VCaP (cell line): ENCODE measurements around the gene AHCYL2.

Source experiments
- H3K27ac ChIP-seq: fragments of 450-650 bp; 2 replicates; pipeline ENCODE4 v1.5.1; 2017
- TF ChIP-seq, protein P1 (sequence below): fragments of 450-650 bp; conservative IDR thresholded peaks from 2 replicates; pipeline ENCODE4 v1.5.1; 2017; ENCODE audit warnings: mild to moderate bottlenecking, moderate library complexity

AHCYL2 gene

DNA sequence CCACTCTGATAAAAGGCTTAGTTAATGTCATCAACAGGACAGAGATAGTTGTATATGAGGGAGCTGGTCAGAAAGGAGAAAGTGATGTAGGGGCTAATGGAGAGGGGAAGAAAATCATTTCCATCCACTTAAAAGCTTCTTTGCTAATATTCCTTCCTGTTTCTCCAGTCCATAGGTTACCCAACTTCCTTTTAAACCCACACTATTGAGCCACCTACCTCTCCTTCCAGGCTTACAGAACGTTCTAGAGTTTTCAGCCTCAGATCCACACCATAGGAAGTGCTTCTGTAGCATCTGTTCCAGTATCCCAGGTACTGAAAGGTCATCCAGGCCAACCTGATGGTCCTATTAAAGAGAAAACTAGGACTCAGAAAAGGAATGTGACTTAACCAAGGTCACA, 237.6 kb downstream of the AHCYL2 start:
- H3K27ac ChIP-seq: no peak overlapping the region
- TF ChIP-seq, protein P1, sequence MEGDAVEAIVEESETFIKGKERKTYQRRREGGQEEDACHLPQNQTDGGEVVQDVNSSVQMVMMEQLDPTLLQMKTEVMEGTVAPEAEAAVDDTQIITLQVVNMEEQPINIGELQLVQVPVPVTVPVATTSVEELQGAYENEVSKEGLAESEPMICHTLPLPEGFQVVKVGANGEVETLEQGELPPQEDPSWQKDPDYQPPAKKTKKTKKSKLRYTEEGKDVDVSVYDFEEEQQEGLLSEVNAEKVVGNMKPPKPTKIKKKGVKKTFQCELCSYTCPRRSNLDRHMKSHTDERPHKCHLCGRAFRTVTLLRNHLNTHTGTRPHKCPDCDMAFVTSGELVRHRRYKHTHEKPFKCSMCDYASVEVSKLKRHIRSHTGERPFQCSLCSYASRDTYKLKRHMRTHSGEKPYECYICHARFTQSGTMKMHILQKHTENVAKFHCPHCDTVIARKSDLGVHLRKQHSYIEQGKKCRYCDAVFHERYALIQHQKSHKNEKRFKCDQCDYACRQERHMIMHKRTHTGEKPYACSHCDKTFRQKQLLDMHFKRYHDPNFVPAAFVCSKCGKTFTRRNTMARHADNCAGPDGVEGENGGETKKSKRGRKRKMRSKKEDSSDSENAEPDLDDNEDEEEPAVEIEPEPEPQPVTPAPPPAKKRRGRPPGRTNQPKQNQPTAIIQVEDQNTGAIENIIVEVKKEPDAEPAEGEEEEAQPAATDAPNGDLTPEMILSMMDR: no peak

DNA sequence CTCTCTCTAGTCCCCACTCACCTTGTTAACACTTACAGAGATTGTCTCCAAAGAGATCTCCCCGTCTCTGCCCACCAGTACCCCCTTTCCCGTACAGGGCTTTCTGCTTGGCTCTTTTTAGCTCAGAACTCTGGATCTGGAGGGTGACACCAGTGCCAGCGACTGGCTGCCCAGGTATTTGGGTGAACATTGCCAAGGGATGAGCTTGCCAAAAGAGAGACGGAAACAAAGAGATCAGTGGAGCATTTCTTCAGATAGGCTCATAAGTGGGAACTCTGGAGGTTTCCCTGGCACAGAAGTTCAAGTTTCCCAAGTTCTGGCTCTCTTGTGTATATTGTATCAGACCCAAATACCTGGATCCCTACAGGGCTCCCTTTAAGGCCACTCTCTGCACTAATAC, 239.4 kb downstream of the AHCYL2 start:
- TF ChIP-seq, protein P1: no peak
- H3K27ac ChIP-seq: no peak overlapping the region

DNA sequence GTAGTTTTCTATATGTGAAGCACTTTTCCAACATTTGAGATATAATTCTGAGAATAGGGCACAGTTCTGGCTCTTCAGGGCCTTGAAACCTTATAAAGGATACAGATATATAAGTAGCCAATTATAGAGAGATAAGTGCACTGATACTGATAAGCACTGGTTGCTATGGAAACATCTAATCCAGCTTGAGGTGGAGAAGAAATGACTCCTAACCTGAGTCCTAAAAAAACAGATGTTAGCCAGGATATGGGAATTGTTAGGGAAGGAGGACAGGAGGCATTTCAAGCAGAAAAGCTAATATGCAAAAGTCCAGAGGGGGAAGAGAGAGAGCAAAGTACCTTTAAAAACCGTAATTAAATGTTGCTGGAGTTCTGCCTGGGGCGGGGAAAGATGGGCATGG, 240.2 kb downstream of the AHCYL2 start:
- no peak overlapping the region for H3K27ac ChIP-seq
- TF ChIP-seq, protein P1: no peak

DNA sequence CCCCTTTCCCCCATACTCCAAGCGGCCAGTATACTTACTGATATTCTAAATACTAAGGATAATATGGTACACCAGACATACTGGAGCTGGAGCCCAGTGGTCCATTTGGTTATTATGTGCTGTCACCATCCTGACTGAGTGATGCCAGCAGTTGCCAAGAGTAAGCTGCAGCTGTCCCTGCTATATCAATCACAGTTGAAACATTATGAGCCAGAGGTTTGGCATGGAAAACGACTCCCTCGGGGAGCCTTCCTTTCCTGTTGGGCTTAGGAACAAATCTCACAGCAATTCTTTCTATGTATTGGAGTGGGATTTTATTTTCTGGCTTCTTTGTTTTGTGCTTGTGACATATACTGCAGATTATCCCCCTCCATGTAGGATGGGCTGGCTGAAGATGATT, 242.0 kb downstream of the AHCYL2 start:
- TF ChIP-seq, protein P1: no peak
- H3K27ac ChIP-seq: no peak overlapping the region

DNA sequence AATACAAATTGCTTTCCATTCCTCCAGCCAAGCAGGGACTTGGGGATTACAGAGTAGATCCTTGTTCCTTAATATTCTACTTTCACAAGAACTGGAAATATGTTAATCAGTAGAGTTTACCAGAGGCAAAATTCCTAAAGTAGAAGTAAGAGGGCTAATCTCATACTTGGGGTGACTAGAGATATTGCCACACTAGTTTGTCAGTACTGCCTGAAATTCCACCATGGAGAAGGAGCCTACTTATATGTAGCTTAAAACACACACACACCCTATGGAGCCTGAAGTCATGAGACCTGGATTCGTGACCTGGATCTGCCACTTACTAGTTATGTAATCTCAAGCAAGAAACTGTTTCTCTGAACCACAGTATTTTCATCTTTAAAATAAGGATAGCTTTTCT, 243.3 kb downstream of the AHCYL2 start:
- H3K27ac ChIP-seq: no peak overlapping the region
- TF ChIP-seq, protein P1: no peak

DNA sequence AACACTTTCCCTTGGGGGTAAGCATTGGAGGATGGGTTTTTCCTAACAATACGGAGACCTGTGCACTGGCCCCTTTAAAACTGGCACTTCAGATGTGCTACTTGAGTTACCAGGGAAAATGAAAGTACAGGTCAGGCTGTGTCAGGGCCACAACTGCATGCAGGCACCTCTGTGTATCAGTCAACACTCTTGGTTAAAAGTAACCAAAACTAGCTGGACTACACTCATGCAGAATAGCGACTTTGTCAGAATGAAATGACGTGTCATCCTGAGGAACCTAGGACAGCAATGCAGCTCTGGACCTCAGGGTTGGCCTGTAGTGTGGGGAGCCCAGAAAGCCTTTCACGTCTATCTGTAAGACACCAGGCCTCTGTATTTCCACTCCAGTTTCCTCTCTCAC, 243.7 kb downstream of the AHCYL2 start:
- no peak overlapping the region for H3K27ac ChIP-seq
- TF ChIP-seq, protein P1: no peak

DNA sequence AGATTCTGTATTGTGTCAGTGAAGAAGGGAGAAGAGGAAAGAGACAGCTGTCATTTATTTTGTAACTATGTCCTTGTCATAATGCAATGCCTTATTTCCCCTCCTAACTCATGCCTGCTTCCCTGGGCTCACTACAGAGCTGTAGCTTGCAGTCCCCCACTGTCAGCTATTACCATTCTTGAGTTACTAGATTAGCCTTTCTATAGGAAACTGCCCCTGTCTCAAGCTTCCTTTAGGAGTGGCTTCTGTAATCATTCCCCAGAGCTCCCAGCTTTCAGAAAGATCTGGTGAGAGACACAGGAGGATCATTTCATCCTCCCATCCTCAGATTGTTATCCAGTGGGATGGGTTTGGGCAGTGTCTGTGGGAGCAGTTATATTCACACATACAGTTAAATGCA, 245.1 kb downstream of the AHCYL2 start:
- TF ChIP-seq, protein P1: no peak
- H3K27ac ChIP-seq: no peak overlapping the region

DNA sequence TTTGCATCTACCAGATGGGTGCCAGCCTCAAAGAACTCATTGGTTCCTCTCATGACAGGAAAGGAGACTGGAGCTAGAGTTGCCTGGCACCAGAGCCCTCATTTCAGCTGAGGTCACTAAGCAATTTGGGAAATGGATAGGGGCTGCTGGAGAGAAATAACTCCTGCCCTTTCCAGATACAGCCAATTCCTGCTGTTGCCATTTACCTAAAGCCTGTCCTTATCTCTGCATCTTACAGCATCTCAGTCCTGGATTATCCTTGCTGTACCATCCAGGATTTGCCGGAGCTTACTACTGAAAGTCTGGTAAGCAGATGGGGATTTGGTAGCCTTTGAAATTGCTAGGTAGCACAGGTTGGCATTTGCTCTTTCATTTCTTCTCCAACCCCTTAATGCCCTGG, 245.6 kb downstream of the AHCYL2 start:
- TF ChIP-seq, protein P1: no peak
- no peak overlapping the region for H3K27ac ChIP-seq
